Measurements from ENCODE around the gene KLRD1. TPM values are rescaled to one million over a fixed set of nuclear protein-coding genes. Genes with fewer than 3 reads are reported as not detected.
"Not testable (repeated sequence)": the region's sequence is repeated elsewhere in the genome, so short reads cannot be mapped to it uniquely, and the experiment has no call there.

KLRD1 gene
- total RNA-seq, 4 donors from 2014 or later: under 0.01 to 4.1 (median 2.1) TPM

DNA sequence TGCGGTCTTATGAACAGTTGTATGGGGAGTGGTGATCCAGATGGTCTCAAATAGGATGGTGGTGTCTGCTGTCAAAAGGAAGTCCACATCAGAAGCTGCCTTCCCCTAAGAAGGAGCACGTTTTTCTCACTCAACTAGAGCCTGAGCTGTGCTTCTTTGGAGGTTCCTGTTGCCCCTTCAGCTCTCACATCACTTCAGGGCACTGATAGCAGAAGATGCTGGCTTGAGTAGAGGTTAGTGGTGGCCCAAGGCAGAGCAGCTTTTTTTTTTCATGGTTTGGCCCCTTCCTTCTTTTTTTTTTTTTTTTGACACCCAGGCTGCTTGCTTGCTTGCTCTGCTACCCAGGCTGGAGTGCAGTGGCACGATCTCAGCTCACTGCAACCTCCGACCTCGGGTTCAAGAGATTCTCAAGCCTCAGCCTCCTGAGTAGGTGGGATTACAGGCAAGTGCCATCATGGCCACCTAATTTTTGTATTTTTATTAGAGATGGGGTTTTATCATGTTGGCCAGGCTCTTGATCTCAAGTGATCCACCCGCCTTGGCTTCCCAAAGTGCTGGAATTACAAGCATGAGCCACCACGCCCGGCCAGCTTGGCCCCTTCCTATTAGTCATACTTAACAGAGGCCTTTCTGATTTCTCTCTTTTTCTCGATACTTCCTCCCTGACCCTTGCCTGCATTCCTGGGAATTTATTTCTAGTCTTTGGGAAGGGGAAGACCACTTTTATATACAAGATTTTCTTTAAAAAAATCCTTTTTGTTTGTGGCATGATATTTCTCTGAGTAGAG lies 31.6 kb downstream of the KLRD1 start:
- Histone ChIP-seq H3K36me3 (no peaks in the 10 kb centered on the region), H3K4me3 (no peak overlapping the region), H3K4me1 (no peaks in the 10 kb centered on the region), H3K27ac (no peak overlapping the region), H3K9me3 (no peaks in the 10 kb centered on the region), H3K27me3 (no peaks in the 10 kb centered on the region)
- intact Hi-C loops (cut with DNase I; ENCODE audit: low total_unique reads): no loop called here
- no peak for DNase-seq
- TF ChIP-seq, protein P1, sequence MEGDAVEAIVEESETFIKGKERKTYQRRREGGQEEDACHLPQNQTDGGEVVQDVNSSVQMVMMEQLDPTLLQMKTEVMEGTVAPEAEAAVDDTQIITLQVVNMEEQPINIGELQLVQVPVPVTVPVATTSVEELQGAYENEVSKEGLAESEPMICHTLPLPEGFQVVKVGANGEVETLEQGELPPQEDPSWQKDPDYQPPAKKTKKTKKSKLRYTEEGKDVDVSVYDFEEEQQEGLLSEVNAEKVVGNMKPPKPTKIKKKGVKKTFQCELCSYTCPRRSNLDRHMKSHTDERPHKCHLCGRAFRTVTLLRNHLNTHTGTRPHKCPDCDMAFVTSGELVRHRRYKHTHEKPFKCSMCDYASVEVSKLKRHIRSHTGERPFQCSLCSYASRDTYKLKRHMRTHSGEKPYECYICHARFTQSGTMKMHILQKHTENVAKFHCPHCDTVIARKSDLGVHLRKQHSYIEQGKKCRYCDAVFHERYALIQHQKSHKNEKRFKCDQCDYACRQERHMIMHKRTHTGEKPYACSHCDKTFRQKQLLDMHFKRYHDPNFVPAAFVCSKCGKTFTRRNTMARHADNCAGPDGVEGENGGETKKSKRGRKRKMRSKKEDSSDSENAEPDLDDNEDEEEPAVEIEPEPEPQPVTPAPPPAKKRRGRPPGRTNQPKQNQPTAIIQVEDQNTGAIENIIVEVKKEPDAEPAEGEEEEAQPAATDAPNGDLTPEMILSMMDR (IDR thresholded peaks at IDR 0.05): no peak
- TF ChIP-seq POLR2A (IDR thresholded peaks at IDR 0.05): no peak

DNA sequence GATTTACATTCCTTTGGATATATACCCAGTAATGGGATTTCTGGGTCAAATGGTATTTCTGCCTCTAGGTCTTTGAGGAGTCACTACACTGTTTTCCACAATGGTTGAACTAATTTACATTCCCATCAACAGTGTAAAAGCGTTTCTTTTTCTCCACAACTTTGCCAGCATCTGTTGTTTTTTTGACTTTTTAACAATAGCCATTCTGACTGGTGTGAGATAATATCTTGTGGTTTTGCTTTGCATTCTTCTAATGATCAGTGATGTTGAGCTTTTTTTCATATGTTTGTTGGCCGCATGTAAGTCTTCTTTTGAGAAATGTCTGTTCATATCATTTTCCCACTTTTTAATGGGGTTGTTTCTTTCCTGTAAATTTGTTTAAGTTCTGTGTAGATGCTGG lies 33.3 kb downstream of the KLRD1 start:
- intact Hi-C loops (cut with DNase I; ENCODE audit: low total_unique reads); H3K36me3 ChIP-seq; H3K27me3 ChIP-seq; DNase-seq; H3K4me1 ChIP-seq; H3K27ac ChIP-seq; H3K9me3 ChIP-seq; H3K4me3 ChIP-seq: not testable (repeated sequence)

GRCh38 chr12:10341892-10342509 lies 34.3 kb downstream of the KLRD1 start:
- no peak overlapping the region for H3K4me3 ChIP-seq
- TF ChIP-seq, protein P1 (IDR thresholded peaks at IDR 0.05): no peak
- H3K36me3 ChIP-seq: no peaks in the 10 kb centered on the region
- no peaks in the 10 kb centered on the region for H3K27me3 ChIP-seq
- H3K4me1 ChIP-seq: no peaks in the 10 kb centered on the region
- no peak overlapping the region for H3K27ac ChIP-seq
- intact Hi-C loops (cut with DNase I; ENCODE audit: low total_unique reads): no loop called here
- DNase-seq: no peak
- H3K9me3 ChIP-seq: no peaks in the 10 kb centered on the region

DNA sequence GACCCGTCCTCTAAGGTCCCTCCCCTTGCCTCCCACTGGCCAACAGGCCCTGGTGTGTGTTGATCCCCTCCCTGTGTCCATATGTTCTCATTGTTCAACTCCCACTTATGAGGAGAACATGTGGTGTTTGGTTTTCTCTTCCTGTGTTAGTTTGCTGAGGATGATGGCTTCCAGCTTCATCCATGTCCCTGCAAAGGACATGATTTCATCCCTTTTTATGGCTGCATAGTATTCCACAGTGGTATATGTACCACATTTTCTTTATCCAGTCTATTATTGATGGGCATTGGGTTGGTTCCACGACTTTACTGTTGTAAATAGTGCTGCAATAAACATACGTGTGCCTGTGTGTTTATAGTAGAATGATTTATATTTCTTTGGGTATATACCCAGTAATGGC lies 43.8 kb downstream of the KLRD1 start:
- intact Hi-C loops (cut with DNase I; ENCODE audit: low total_unique reads); H3K27ac ChIP-seq; H3K36me3 ChIP-seq: not testable (repeated sequence)

GRCh38 chr12:10354071-10354470 lies 46.4 kb downstream of the KLRD1 start:
- no peaks in the 10 kb centered on the region for H3K27me3 ChIP-seq
- H3K9me3 ChIP-seq: no peaks in the 10 kb centered on the region
- no peak for TF ChIP-seq POLR2A (IDR thresholded peaks at IDR 0.05)
- TF ChIP-seq, protein P1 (IDR thresholded peaks at IDR 0.05): no peak
- no peaks in the 10 kb centered on the region for H3K4me1 ChIP-seq
- intact Hi-C loops (cut with DNase I; ENCODE audit: low total_unique reads): no loop called here
- H3K36me3 ChIP-seq: no peaks in the 10 kb centered on the region
- no peak overlapping the region for H3K27ac ChIP-seq
- DNase-seq: no peak
- H3K4me3 ChIP-seq: no peak overlapping the region

More for the DNA sequence above, 43.8 kb downstream of the KLRD1 start:
- not testable (repeated sequence) for H3K4me3 ChIP-seq, H3K27me3 ChIP-seq, H3K4me1 ChIP-seq, H3K9me3 ChIP-seq, DNase-seq

- Histone ChIP-seq H3K4me3 (no peak overlapping the region), H3K27me3 (no peaks in the 10 kb centered on the region), H3K36me3 (no peaks in the 10 kb centered on the region), H3K9me3 (no peaks in the 10 kb centered on the region), H3K4me1 (no peaks in the 10 kb centered on the region), H3K27ac (no peak overlapping the region)
- intact Hi-C loops (cut with DNase I; ENCODE audit: low total_unique reads): no loop called here
- DNase-seq: no peak
- TF ChIP-seq, protein P1 (IDR thresholded peaks at IDR 0.05): no peak
- TF ChIP-seq POLR2A (IDR thresholded peaks at IDR 0.05): no peak
Observed at GRCh38 chr12:10354502-10354901, 46.8 kb downstream of the KLRD1 start.
